Adrenal gland (tissue), 5 donors: Measurements from ENCODE around the gene UBAC2.

Source experiments
- CTCF ChIP-seq, 6 experiments: fragments of 450-650 bp in 4 of 6; fragments of 200-600 bp in 2 of 6; sonication (generic) in 1 of 6; IDR thresholded peaks; 1 replicate in 5 of 6; 2 replicates in 1 of 6; pipeline versions ENCODE4 v1.5.1 to v1.8.0; 2016 to 2021; ENCODE audit warnings: antibody characterized with exemption in 6 of 6, mild to moderate bottlenecking in 2 of 6, moderate library complexity in 1 of 6
- POLR2A ChIP-seq, 2 donors: fragments of 450-650 bp; IDR thresholded peaks; one replicate each; pipeline ENCODE4 v1.6.1; 2017; ENCODE audit warnings: antibody characterized with exemption in 2 of 2, mild to moderate bottlenecking in 2 of 2, moderate library complexity in 1 of 2
- donor health status: DM: no; HTN: no; CAD: no.

GRCh38 chr13:99331881-99332293 is 131.2 kb downstream of the UBAC2 start:
- no peak for TF ChIP-seq POLR2A (IDR thresholded peaks at IDR 0.05)
- TF ChIP-seq CTCF (IDR thresholded peaks at IDR 0.05): no peak
